ENCODE measurements around the gene LENG1.

LENG1 gene

DNA sequence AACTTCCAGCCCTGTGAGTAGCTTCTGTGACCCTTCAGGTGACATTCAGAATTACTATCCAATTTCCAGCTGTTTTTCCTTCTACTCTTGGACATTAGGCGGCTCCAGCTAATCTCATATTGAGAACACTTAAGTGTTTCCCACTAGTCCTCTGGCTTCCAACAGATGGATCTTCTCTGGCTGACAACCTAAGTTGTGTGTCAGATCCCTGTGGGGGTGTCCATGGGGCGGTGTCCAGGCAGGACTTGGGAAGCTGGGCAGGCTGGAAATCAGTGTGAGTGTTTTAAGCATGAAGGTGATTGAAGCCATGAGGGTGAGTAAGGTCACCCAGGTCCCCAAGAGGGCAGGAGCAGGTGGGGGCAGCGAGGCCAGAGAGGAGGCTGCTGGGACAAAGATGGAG, 11.8 kb downstream of the LENG1 start:
- H3F3A ChIP-seq (ENCODE audit: insufficient read depth, low read length): no peaks in the 10 kb centered on the region
- no peaks in the 10 kb centered on the region for H3K9me2 ChIP-seq (replicated peaks; ENCODE audit: insufficient read depth, low read length)
- no peaks in the 10 kb centered on the region for H3K27me3 ChIP-seq (replicated peaks; ENCODE audit: insufficient read depth, low read length)
- H3K4me1 ChIP-seq (ENCODE audit: low read length): no peaks in the 10 kb centered on the region
- no peak overlapping the region for H3K4me2 ChIP-seq (ENCODE audit: low read depth, low read length)
- 0 out of 2 replicates have a peak, but pooled peaks cover under 1% of the 10 kb centered on the region for H4K20me1 ChIP-seq (ENCODE audit: insufficient read depth, low read length)
- H3K9ac ChIP-seq (ENCODE audit: low read length): no peak overlapping the region
- H3K79me2 ChIP-seq (ENCODE audit: low read length): peaks cover 18% of the 10 kb centered on the region
- no peak overlapping the region for H3K4me3 ChIP-seq (ENCODE audit: low read length)
- no peak for DNase-seq
- no peaks in the 10 kb centered on the region for H3K9me3 ChIP-seq (replicated peaks; ENCODE audit: insufficient read depth, low read length)
- TF ChIP-seq, protein P1, sequence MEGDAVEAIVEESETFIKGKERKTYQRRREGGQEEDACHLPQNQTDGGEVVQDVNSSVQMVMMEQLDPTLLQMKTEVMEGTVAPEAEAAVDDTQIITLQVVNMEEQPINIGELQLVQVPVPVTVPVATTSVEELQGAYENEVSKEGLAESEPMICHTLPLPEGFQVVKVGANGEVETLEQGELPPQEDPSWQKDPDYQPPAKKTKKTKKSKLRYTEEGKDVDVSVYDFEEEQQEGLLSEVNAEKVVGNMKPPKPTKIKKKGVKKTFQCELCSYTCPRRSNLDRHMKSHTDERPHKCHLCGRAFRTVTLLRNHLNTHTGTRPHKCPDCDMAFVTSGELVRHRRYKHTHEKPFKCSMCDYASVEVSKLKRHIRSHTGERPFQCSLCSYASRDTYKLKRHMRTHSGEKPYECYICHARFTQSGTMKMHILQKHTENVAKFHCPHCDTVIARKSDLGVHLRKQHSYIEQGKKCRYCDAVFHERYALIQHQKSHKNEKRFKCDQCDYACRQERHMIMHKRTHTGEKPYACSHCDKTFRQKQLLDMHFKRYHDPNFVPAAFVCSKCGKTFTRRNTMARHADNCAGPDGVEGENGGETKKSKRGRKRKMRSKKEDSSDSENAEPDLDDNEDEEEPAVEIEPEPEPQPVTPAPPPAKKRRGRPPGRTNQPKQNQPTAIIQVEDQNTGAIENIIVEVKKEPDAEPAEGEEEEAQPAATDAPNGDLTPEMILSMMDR (IDR thresholded peaks at IDR 0.05; ENCODE audit: low read length): no peak
- TF ChIP-seq EZH2 (optimal IDR thresholded peaks at IDR 0.05; ENCODE audit: low read depth, low read length) (no peak), EZH2phosphoT487 (IDR thresholded peaks at IDR 0.05; ENCODE audit: low read length) (no peak)
- no peak overlapping the region for H3K27ac ChIP-seq (ENCODE audit: low read length)
- H3K36me3 ChIP-seq (replicated peaks; ENCODE audit: insufficient read depth, low read length): peaks cover 10% of the 10 kb centered on the region
- no peak overlapping the region for H2AFZ ChIP-seq (ENCODE audit: low read length)

DNA sequence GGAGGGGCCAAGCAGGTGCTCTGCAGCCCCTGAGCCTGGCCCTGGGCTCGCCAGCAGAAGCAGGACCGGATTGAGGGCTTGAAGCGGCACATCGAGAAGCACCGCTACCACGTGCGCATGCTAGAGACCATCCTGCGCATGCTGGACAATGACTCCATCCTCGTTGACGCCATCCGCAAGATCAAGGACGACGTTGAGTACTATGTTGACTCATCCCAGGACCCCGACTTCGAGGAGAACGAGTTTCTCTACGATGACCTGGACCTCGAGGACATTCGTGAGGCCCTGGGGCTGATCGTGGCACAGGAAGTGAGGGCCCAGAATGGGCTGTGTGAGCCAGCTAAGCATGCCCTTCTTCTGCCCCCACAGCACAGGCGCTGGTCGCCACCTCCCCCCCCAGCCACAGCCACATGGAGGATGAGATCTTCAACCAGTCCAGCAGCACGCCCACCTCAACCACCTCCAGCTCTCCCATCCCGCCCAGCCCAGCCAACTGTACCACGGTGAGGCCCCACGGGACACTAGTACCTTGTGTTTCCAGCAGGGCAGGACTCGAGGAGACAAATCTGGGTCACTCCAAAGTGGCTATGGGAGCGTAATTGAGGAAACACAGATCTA, 13.9 kb downstream of the LENG1 start:
- Histone ChIP-seq H3K4me2 (ENCODE audit: low read depth, low read length) (no peak overlapping the region), H4K20me1 (ENCODE audit: insufficient read depth, low read length) (peaks cover 9% of the 10 kb centered on the region; the same call in 1 of the 2 replicates), H3K27ac (ENCODE audit: low read length) (no peak overlapping the region), H3K9me2 (replicated peaks; ENCODE audit: insufficient read depth, low read length) (no peaks in the 10 kb centered on the region), H2AFZ (ENCODE audit: low read length) (no peak overlapping the region), H3K9ac (ENCODE audit: low read length) (no peak overlapping the region), H3K27me3 (replicated peaks; ENCODE audit: insufficient read depth, low read length) (no peaks in the 10 kb centered on the region), H3K9me3 (replicated peaks; ENCODE audit: insufficient read depth, low read length) (no peaks in the 10 kb centered on the region), H3K36me3 (replicated peaks; ENCODE audit: insufficient read depth, low read length) (peaks cover 10% of the 10 kb centered on the region), H3F3A (ENCODE audit: insufficient read depth, low read length) (no peaks in the 10 kb centered on the region), H3K4me1 (ENCODE audit: low read length) (no peaks in the 10 kb centered on the region), H3K79me2 (ENCODE audit: low read length) (peaks cover 38% of the 10 kb centered on the region), H3K4me3 (ENCODE audit: low read length) (no peak overlapping the region)
- TF ChIP-seq EZH2 (optimal IDR thresholded peaks at IDR 0.05; ENCODE audit: low read depth, low read length) (no peak), EZH2phosphoT487 (IDR thresholded peaks at IDR 0.05; ENCODE audit: low read length) (no peak)
- TF ChIP-seq, protein P1 (IDR thresholded peaks at IDR 0.05; ENCODE audit: low read length): no peak
- DNase-seq: no peak

DNA sequence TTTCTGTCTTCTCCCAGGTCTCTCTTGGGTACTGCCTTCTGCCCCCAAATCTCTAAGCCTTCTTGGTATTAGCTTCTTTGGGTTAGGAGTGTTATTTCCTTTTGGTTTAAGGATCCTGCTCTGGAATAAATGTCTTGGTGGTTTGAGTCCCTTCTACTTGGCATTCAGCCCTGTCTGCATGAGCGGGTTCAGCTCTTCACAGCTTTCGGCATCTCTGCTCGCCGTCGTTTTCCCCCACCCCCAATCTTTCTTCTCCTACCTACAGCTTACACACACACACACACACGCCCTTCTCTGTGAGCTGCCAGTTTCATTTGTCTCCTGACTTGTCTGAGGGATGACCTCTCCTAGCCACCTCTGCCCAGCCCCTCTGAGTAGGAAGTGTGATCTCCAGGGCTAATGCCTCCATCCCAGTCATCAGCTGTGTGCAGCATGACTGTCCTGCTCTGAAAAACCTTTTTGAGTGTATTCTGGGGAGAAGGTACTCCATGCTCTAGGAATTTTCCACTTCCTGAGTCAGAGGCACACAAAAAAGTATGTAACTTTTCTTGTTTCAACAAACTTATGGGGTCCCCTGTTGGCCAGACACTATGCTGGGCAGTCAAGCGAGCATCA, 17.2 kb downstream of the LENG1 start:
- no peaks in the 10 kb centered on the region for H3F3A ChIP-seq (ENCODE audit: insufficient read depth, low read length)
- no peak for DNase-seq
- no peak overlapping the region for H3K9ac ChIP-seq (ENCODE audit: low read length)
- peaks cover 69% of the 10 kb centered on the region for H3K79me2 ChIP-seq (ENCODE audit: low read length)
- H3K4me3 ChIP-seq (ENCODE audit: low read length): no peak overlapping the region
- peaks cover 10% of the 10 kb centered on the region; the same call in 1 of the 2 replicates for H4K20me1 ChIP-seq (ENCODE audit: insufficient read depth, low read length)
- no peak overlapping the region for H2AFZ ChIP-seq (ENCODE audit: low read length)
- H3K27ac ChIP-seq (ENCODE audit: low read length): no peak overlapping the region
- H3K9me3 ChIP-seq (replicated peaks; ENCODE audit: insufficient read depth, low read length): no peaks in the 10 kb centered on the region
- peaks cover 5% of the 10 kb centered on the region; the same call in 1 of the 2 replicates for H3K4me1 ChIP-seq (ENCODE audit: low read length)
- H3K4me2 ChIP-seq (ENCODE audit: low read depth, low read length): no peak overlapping the region
- H3K9me2 ChIP-seq (replicated peaks; ENCODE audit: insufficient read depth, low read length): no peaks in the 10 kb centered on the region
- peaks cover 10% of the 10 kb centered on the region; the same call in 1 of the 2 replicates for H3K36me3 ChIP-seq (replicated peaks; ENCODE audit: insufficient read depth, low read length)
- TF ChIP-seq, protein P1 (IDR thresholded peaks at IDR 0.05; ENCODE audit: low read length): no peak
- TF ChIP-seq EZH2 (optimal IDR thresholded peaks at IDR 0.05; ENCODE audit: low read depth, low read length) (no peak), EZH2phosphoT487 (IDR thresholded peaks at IDR 0.05; ENCODE audit: low read length) (no peak)
- H3K27me3 ChIP-seq (replicated peaks; ENCODE audit: insufficient read depth, low read length): no peaks in the 10 kb centered on the region
